Kidney capillary endothelial cell (primary cell): Measurements from ENCODE around the gene ANKRD24.
"Not testable (repeated sequence)": the region's sequence is repeated elsewhere in the genome, so short reads cannot be mapped to it uniquely, and the experiment has no call there.

Source experiments
- DNase-seq: peaks from one replicate; pipeline ENCODE4 v3.0.0-alpha.2; 2018; ENCODE audit warnings: low spot score

Gene ANKRD24

DNA sequence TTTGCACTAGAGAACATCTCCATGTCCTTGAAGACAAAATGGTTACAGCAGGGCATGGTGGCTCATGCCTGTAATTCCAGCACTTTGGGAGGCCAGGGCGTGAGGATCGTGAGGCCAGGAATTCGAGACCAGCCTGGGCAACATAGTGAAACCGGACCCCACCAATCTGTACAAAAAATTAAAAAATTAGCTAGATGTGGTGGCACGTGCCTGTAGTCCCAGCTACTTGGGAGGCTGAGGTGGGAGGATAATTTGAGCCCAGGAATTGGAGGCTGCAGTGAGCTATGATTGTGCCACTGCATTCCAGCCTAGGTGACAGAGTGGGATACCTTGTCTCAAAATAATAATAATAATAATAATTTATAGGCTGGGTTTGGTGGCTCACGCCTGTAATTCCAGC lies 47.7 kb downstream of the ANKRD24 start:
- DNase-seq = not testable (repeated sequence)

DNA sequence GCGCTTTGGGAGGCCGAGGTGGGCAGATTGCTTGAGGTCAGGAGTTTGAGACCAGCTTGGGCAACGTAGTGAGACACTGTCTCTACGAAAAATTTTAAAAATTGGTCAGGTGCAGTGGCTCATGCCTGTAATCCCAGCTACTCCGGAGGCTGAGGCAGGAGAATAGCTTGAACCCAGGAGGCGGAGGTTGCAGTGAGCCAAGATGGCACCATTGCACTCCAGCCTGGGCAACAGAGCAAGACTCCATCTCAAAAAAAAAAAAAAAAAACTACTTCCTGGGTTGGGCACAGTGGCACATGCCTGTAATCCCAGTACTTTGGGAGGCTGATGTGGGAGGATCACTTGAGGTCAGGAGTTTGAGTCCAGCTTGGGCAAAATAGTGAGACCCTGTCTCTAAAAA lies 49.0 kb downstream of the ANKRD24 start:
- DNase-seq = not testable (repeated sequence)

DNA sequence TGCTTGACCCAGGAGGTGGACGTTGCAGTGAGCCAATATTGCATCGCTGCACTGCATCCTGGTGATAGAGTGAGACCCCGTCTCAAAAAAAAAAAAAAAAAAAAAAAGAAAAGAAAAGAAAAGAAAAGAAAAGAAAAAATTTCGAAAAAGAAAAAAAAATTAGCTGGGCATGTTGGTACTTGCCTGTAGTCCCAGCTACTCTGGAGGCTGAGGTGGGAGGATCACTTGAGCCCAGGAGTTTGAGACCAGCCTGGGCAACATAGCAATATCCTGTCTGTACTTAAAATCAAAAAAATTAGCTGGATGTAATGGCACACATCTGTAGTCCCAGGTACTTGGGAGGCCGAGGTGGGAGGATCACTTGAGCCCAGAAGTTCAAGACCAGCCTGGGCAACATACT lies 49.6 kb downstream of the ANKRD24 start:
- not testable (repeated sequence) for DNase-seq

DNA sequence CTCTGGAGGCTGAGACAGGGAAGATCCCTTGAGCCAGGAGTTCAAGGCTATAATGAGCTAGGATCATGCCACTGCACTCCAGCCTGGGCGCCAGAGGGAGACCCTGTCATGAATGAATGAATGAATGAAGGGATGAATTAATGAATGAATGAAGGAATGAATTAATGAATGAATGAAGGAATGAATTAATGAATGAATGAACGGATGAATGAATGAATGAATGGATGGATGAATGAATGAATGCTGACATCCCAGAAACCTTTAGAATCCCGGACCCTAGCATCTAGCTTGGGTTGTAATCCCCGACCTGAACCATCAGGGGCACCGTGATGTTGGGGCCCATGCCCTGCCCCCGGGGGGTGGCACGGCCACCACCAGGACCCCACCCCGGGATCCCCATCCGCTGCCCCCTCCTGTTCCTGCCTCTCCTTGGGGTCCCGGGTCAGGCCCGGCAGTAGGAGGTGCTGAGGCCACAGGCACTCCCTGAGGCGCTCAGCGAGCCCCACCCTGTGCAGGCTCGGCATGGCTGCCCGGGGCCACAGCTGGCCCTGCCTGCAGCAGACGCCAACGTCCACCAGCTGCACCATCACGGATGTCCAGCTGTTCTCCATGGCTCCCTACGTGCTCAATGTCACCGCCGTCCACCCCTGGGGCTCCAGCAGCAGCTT lies 50.3 kb downstream of the ANKRD24 start:
- no peak for DNase-seq

DNA sequence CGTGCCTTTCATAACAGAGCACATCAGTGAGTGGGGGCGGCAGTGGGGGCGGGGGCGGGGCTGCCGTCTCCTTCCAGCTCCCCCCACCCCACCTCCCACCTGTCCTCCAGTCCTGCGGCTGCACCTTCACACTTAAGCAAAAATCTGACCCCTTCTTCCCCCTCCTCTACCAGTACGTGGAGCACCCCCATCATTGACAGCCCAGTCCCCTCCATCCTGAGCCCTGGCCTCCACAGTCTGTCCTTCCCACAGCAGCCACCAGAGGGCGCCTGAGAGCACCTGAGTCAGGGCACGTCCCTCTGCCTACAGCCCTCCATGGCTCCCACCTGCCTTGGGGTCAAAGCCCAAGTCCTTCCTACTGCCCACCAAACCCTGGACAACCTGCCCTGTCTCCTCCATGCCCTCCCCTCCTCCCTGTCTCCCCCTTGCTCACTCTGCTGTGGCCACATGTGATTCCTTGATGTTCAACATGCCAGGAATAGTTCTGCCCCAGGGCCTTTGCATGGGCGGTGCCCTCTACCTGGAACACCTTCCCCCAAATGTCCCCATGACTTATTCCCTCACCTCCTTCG lies 50.9 kb downstream of the ANKRD24 start:
- DNase-seq = no peak

DNA sequence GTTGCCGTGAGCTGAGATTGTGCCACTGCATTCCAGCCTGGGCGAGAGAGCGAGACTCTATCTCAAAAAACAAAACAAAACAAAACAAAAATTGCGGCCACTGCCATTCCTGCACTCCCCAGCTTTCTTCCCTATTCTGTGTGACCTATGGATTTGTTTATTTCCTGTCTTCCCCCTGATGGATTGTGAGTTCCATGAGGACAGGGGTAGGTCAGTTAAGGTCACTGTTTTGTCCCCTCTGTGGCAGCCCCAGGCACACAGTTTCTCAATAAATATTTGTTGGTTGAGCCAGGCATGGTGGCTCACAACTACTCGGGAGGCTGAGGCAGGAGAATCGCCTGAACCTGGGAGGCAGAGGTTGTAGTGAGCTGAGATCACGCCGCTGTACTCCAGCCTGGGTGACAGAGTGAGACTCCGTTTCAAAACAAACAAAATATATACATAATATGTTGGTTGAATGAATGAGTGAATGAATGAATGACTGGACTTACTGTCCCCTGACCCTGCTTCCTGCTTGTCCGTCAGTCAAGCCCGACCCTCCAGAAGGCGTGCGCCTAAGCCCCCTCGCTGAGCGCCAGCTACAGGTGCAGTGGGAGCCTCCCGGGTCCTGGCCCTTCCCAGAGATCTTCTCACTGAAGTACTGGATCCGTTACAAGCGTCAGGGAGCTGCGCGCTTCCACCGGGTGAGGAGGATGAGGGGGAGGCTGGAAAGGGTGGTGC lies 51.8 kb downstream of the ANKRD24 start:
- DNase-seq = no peak

DNA sequence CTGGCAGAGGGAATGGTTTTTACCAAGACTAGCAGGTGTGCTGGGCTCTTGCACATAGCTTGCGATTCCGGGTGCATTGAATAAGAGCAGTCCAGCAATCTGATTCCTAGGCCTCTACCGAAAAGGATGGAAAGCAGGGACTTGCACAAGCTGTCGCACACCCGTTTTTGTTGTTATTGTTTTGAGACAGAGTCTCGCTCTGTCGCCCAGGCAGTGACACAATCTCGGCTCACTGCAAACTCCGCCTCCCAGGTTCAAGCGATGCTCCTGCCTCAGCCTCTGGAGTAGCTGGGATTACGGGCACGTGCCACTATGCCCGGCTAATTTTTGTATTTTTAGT lies 52.3 kb downstream of the ANKRD24 start:
- no peak for DNase-seq

DNA sequence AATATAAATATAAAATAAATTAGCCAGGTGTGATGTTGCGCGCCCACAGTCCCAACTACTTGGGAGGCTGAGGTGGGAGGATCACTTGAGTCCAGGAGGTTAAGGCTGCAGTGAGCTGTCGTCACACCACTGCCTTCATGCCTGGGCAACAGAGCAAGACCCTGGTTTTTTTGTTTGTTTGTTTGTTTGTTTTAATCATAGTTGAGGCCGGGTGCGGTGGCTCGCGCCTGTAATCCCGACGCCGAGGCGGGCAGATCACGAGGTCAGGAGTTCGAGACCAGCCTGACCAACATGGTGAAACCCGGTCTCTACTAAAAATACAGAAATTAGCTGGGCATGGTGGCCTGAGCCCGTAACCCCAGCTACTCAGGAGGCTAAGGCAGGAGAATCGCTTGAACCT lies 55.0 kb downstream of the ANKRD24 start:
- not testable (repeated sequence) for DNase-seq

DNA sequence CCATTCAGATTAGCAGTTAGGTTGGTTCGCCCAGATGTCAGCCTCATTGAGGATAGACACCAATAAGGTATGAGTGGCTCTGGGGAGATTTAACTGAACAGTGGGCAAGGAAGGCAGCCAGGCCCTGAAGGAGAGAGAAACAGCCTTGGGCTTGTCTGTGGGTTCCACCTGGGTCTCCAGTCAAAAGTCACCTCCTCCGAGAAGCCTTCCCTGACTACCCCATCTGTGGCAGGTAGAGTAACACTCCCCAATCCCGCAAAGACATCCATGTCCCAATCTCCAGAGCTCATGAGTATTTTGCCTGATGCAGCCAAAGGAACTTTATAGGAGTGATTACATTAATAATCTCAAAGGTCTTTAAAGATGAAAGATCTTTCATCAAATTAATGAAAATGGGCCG lies 56.3 kb downstream of the ANKRD24 start:
- no peak for DNase-seq

DNA sequence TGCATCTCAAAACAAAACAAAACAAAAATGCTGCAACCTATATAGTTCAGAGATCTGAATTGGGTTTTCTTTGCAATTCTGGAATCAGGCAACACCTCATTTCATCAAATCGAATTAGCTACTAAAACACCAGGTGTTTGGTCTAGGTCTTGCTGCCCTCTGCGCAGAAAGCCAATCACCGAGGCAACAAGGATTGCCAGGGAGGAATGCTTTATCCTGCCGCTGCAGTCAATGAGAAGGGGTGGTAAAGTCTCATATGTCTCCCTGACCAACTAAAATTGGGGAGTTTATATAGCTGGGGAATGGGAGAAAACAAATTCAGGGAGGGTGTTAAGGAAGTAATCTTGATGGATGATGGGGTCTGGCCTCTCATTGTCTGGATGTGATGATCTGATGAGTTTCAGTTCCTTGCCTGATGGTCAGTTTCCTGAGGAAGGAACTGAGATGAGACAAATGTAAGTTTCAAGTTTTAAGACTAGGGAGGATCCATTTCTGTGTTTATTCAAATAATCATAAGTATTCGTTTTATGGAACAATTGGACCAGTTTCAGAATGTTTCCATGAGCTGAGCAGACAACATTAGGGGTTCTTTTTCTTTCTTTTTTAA lies 59.4 kb downstream of the ANKRD24 start:
- DNase-seq = peak; percentile 41

DNA sequence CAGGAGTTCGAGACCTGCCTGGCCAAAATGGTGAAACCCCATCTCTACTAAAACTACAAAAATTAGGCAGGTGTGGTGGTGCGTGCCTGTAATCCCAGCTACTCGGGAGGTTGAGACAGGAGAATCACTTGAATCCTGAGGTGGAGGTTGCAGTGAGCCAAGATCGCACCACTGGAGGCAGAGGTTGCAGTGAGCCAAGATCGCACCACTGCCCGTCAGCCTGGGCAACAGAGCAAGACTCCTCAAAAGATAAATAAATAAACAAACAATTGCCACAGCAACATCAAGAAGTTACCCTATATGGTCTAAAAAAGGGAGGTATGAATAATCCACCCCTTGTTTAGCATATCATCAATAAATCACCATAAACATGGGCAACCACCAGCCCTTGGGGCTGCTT lies 63.4 kb downstream of the ANKRD24 start:
- DNase-seq = not testable (repeated sequence)

DNA sequence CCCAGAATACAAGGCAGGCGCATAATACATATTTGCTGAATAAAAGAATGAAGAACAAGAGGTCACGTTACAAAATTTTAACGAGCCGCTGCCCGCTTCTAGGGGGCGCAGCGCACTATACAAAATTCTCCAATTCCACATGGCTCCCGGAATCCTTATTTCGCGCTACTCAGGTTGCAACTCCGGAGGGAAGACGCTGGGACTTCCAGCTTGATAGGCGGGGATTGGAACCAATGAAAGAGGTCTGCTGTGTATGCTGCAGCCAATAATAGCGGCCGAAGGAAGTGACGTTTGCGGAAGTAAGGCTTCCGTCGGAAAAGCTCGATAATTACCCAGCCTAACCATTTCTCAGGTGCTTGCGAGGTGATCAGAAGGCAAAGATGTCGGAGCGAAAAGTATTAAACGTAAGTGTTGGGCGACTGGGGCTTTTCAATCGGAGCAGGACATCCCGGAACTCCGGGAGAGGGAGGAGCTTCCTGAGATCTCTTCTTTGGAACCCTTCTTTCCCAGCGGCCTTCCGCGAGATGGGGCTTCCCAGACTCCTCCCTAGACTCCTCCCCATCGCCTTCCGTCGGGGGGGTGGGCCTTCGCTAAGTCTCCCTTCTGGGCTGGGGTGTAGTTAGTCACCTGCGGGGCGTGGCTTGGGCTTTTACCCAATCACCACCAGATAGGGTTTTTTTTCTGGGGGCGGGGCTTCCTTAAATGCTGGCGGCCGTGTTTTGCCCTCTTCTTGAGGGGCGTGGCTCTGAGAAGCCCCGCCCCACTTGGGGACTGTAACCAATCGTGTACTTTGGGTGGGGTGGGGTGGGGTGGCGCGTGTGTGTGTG lies 64.5 kb downstream of the ANKRD24 start, which contains the start of gene YJU2:
Gene YJU2, plus strand, starts transcription at position 314 of the 827 bp plus-strand sequence. Its CDS starts 67 bp downstream, at position 381.
- peak; percentile 98 for DNase-seq

DNA sequence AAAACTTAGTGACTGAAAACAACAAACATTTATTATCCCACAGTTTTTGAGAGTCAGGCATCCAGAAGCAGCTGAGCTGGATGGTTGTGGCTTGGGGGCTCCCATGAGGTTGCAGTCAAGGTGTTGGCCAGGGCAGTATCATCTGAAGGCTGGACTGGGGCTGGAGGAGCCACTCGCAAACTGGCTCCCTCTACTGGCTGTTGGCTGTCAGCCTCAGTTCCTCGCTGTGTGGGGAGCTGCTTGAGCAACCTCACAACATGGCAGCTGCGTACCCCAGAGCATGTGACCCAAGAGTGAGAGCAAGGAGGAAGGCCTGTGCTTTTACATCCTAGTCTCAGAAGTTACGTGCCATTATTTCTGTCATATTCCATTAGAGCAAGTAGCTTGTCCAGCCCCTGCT lies 74.1 kb downstream of the ANKRD24 start:
- no peak for DNase-seq

DNA sequence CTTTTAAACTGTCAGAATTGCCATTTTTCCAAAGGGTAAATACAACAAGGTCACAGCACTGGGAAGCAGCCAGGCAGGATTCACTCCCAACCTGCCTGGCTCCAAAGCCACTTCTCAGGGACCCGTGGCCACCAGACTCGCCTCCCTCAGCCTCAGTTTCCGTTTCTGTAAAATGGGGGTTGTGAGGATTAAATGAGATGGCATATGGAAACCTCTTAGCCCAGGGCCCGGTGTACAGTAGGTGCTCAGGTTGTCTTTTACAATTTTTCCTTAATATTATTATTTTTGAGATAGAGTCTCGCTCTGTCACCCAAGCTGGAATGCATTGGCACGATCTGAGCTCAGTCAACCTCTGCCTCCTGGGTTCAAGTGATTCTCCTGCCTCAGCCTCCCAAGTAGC lies 74.5 kb downstream of the ANKRD24 start:
- DNase-seq = no peak

DNA sequence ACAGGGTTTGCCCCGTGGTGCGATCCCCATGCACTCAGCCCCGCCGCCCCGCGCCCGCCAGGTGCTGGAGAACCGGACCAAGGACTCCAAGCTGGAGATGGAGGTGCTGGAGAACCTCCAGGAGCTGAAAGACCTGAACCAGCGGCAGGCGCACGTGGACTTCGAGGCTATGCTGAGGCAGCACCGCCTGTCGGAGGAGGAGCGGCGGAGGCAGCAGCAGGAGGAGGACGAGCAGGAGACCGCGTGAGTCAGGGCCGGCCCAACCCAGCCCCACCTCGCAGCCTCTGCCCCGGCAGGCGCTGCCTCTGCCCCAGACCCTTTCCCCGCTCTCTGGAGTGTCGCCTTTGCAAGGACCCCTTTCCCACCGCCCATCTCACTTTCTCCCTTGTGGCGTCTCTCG lies 75.7 kb downstream of the ANKRD24 start:
- no peak for DNase-seq

DNA sequence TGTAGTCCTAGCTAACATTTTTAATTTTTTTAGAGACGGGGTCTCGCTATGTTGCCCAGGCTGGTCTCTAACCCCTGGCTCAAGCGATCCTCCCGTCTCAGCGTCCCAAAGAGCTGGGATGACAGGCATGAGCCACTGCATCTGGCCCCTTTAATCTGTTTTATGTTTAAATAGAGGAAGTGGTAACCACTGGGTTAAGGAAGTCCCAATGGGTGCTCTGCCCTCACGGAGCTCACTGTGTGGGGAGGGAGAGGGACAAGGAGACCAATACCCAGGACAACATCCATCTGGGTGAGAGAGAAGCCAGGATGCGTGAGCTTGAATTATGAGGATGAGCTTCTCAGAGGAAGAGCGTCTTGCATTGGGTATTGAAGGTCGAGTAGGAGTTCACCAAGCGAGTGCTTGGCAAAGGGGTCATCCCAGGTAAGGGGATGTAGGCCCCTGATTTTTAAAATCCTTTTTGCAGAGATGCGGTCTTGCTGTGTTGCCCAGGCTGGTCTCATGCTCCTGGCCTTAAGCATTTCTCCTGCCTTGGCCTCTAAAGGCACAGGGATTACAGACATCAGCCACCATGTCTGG lies 78.2 kb downstream of the ANKRD24 start:
- no peak for DNase-seq

DNA sequence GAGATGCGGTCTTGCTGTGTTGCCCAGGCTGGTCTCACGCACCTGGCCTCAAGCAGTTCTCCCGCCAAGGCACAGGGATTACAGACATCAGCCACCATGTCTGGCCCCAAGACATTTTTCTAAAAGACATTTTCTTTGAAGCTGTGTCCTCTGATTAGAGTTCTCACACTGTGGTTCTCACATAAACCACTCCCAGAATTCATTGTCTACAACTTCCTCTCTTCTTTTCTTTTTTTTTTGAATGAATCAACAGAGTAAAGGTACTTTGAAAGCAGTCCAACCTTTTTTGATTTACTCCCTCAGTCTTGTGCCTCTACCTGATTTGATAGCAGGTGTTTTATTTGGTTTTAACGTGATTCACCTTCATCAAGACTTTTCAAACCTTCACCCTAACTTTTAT lies 82.3 kb downstream of the ANKRD24 start:
- DNase-seq = no peak

DNA sequence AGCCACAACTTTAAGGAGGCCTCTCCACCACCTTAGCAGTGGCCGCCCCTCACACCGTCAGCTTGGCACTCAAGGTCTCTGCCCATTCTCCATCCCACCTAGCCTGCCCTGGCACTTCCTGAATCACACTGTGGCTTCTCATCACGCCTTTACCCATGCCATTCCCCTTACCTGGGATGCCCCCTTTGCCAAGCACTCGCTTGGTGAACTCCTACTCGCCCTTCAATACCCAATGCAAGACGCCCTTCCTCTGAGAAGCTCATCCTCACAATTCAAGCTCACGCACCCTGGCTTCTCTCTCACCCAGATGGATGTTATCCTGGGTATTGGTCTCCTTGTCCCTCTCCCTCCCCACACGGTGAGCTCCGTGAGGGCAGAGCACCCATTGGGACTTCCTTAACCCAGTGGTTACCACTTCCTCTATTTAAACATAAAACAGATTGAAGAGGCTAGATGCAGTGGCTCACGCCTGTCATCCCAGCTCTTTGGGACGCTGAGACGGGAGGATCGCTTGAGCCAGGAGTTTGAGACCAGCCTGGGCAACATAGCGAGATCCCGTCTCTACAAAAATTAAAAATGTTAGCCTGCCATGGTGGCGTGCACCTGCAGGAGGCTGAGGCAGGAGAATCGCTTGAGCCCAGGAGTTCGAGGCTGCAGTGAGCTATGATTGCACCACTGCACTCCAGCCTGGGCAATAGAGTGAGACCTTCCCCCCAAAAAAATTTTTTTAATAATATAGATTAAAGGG lies 83.9 kb downstream of the ANKRD24 start:
- DNase-seq = no peak

DNA sequence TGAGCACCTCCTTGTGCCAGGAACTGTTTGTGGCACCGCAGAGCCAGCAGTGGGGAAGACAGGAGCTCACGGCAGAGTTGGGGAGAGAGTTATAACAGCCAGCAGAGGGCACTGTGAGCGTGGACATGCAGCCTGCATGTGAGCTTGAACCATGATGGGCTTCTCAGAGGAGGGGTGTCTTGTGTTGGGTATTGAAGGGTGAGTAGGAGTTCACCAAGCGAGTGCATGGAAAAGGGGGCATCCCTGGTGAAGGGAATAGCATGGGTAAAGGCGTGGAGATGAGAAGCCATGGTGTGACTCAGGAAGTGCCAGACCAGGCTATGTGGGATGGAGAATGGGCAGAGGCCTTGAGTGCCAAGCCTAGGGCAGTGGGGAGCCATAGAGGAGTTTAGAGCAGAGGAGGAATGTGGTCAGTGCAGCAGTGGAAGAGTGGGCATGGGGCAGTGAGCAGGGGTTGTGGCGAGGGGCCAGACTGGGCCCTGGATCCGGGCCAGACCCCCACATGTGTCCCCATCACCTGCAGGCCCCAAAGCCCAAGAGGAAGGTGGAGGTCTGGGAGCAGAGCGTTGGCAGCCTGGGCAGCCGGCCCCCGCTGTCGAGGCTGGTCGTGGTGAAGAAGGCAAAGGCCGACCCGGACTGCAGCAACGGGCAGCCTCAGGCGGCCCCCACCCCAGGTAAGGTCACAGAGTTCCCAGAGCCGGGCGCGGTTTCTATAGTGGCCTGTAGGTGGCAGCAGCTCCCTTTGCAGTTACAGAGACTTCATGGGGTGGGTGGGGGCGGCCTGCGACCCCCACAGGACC lies 84.8 kb downstream of the ANKRD24 start:
- DNase-seq = peak; percentile 26
